Erythroblast (primary cell): ENCODE measurements around the gene PTH1R.

Source experiments
- GATA1 ChIP-seq: IDR thresholded peaks from 2 replicates; pipeline ENCODE4 v1.6.1; 2011; ENCODE audit warnings: low read depth, mild to moderate bottlenecking, control low read depth, low read length, moderate library complexity
- POLR2A ChIP-seq: IDR thresholded peaks from 2 replicates; pipeline ENCODE4 v1.6.1; 2011; ENCODE audit warnings: mild to moderate bottlenecking, low read length

GRCh38 chr3:46914849-46915248, 37.3 kb downstream of the PTH1R start:
- TF ChIP-seq POLR2A (no peak), GATA1 (no peak)
